CD4-positive, alpha-beta memory T cell (primary cell): ENCODE measurements around the gene CASP9. TPM values are rescaled to one million over a fixed set of nuclear protein-coding genes. Genes with fewer than 3 reads are reported as not detected.

Experiments
- CTCF ChIA-PET: fragments of 350-600 bp; sonication (Branson Sonifier 250); formaldehyde crosslinking; loops from one replicate; lab custom pipeline; 2021; ENCODE audit warnings: inconsistent platforms; ENCODE audit not compliant: partially characterized antibody; lab: Charles Lee
- POLR2A ChIA-PET: fragments of 350-600 bp; sonication (Branson Sonifier 250); formaldehyde crosslinking; loops from one replicate; lab custom pipeline; 2021; ENCODE audit not compliant: partially characterized antibody; lab: Charles Lee
- DNase-seq, 5 donors: peaks; one replicate each; pipeline versions ENCODE4 v3.0.0 to v3.0.0-alpha.2; 2020 to 2022; ENCODE audit warnings: mixed read lengths in 1 of 5
- H3K27ac ChIP-seq: one replicate; pipeline ENCODE4 v1.7.0; 2013; ENCODE audit warnings: low read depth, low read length
- H3K27me3 ChIP-seq: 2 replicates; pipeline ENCODE4 v1.7.0; 2013; ENCODE audit warnings: mild to moderate bottlenecking, low read length, moderate library complexity; ENCODE audit not compliant: insufficient read depth
- H3K36me3 ChIP-seq: 2 replicates; pipeline ENCODE4 v1.7.0; 2013; ENCODE audit warnings: mild to moderate bottlenecking, low read length, moderate library complexity; ENCODE audit not compliant: insufficient read depth
- H3K4me1 ChIP-seq: 2 replicates; pipeline ENCODE4 v1.7.0; 2013; ENCODE audit warnings: mild to moderate bottlenecking, low read length, moderate library complexity; ENCODE audit not compliant: insufficient read depth
- H3K4me3 ChIP-seq, 2 donors: one replicate each; pipeline ENCODE4 v1.7.0; 2013; ENCODE audit warnings: low read length in 2 of 2, mild to moderate bottlenecking in 1 of 2
- H3K9me3 ChIP-seq, 2 donors: one replicate each; pipeline ENCODE4 v1.7.0; 2013; ENCODE audit warnings: low read length in 2 of 2, control low read depth in 1 of 2; ENCODE audit not compliant: control insufficient read depth in 1 of 2
- H3K27ac Mint-ChIP-seq, 7 donors: one replicate each; pipeline ENCODE4 v1.8.0; 2020 to 2021; ENCODE audit warnings: mixed read lengths in 7 of 7, mild to moderate bottlenecking in 6 of 7, inconsistent platforms in 3 of 7, moderate library complexity in 3 of 7
- H3K27me3 Mint-ChIP-seq, 2 donors: one replicate each; pipeline ENCODE4 v1.8.0; 2020 to 2021; ENCODE audit warnings: mixed read lengths in 2 of 2
- H3K36me3 Mint-ChIP-seq, 2 donors: one replicate each; pipeline ENCODE4 v1.8.0; 2020 to 2021; ENCODE audit warnings: mixed read lengths in 2 of 2, inconsistent platforms in 1 of 2, mild to moderate bottlenecking in 1 of 2
- H3K4me1 Mint-ChIP-seq, 4 donors: one replicate each; pipeline ENCODE4 v1.8.0; 2020 to 2021; ENCODE audit warnings: mixed read lengths in 4 of 4, mild to moderate bottlenecking in 1 of 4
- H3K4me3 Mint-ChIP-seq, 8 donors: one replicate each; pipeline ENCODE4 v1.8.0; 2020 to 2021; ENCODE audit warnings: mixed read lengths in 8 of 8, mild to moderate bottlenecking in 7 of 8, moderate library complexity in 6 of 8, inconsistent platforms in 3 of 8
- H3K9me3 Mint-ChIP-seq, 8 donors: one replicate each; pipeline ENCODE4 v1.8.0; 2020 to 2021; ENCODE audit warnings: mixed read lengths in 8 of 8, mild to moderate bottlenecking in 5 of 8, inconsistent platforms in 3 of 8, moderate library complexity in 1 of 8
- intact Hi-C: fragments of 100-400 bp; cut with micrococcal nuclease; formaldehyde crosslinking; loops from one replicate; pipeline ENCODE4 v1.15.1; 2023
- polyA plus RNA-seq, 2 donors: library from polyadenylated mRNA; unstranded; fragments of 300-500 nt; fragmentation: Illumina TruSeq; gene quantifications; one replicate each; pipeline ENCODE4 v1.2.3, GENCODE V29; 2021
- total RNA-seq, 2 experiments: library from RNA; stranded (reverse); gene quantifications; one replicate each; pipeline ENCODE4 v1.2.3, GENCODE V29; 2021

Gene CASP9
- total and polyA plus RNA-seq, 4 experiments from 2014 or later = 8.3 to 11.7 (median 10.0) TPM

DNA sequence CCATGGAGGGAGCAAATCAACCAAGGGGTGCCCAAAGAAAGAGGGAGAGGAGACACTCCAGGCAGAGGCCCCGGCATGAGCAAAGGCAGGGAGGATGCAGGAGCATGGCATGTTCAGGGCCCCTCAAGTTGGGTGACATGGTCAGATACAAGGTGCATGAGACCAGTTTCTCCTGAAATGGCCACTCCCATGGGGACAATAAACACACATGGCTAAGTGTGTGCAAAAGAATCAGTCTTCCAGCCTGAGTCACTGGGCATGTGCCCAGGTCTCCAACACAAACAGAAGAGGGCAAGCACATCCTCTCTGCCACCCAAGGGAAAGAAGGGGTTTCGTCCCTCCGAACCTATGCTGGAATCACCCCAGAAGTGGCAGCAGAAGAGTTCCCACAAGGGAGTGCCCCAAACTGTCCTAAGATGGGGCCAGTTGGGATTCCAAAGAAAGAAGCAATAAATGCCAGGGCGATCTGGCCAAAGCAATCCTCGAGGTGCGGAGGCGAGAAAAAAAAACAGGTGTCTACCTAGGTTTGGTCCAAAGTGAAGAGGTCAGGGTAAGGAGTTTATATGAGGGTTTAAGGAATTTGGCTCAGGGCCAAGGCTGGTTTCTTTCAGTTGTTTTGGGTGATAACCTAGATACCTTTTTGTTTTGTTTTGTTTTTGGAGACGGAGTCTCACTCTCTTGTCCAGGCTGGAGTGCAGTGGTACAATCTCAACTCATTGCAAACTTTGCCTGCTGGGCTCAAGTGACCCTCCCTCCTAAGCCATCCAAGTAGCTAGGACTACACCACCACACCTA lies 13.2 kb downstream of the CASP9 start:
- no peak overlapping the region for H3K4me3 Mint-ChIP-seq
- H3K27me3 Mint-ChIP-seq = no peaks in the 10 kb centered on the region
- no peaks in the 10 kb centered on the region for H3K9me3 Mint-ChIP-seq
- peaks cover 14 to 19% of the 10 kb centered on the region in 2 donors for H3K36me3 Mint-ChIP-seq
- no peaks in the 10 kb centered on the region for H3K36me3 ChIP-seq
- peak overlapping the region in 3 of 7 donors; percentile 55 to 82 (median 66) for H3K27ac Mint-ChIP-seq
- POLR2A ChIA-PET = no interaction called here
- H3K4me1 Mint-ChIP-seq = peaks cover 10 to 34% (median 20%) of the 10 kb centered on the region in 4 donors
- H3K27me3 ChIP-seq = no peaks in the 10 kb centered on the region
- intact Hi-C loops = no loop called here
- H3K4me1 ChIP-seq = peaks cover 9% of the 10 kb centered on the region
- H3K9me3 ChIP-seq = no peaks in the 10 kb centered on the region
- no peak for DNase-seq
- H3K4me3 ChIP-seq = no peak overlapping the region
- CTCF ChIA-PET = no interaction called here
- H3K27ac ChIP-seq = no peak overlapping the region

GRCh38 chr1:15509586-15509985 lies 14.4 kb downstream of the CASP9 start:
- ChIA-PET CTCF (no interaction called here), POLR2A (no interaction called here)
- Histone ChIP-seq H3K27ac (no peak overlapping the region), H3K36me3 (no peaks in the 10 kb centered on the region), H3K4me1 (no peaks in the 10 kb centered on the region), H3K9me3 (no peaks in the 10 kb centered on the region), H3K27me3 (no peaks in the 10 kb centered on the region), H3K4me3 (no peak overlapping the region)
- Mint-ChIP-seq H3K36me3 (peaks cover 14% of the 10 kb centered on the region in 2 donors), H3K9me3 (no peaks in the 10 kb centered on the region), H3K4me1 (peaks cover 7 to 23% (median 12%) of the 10 kb centered on the region in 4 donors), H3K4me3 (no peak overlapping the region), H3K27ac (no peak overlapping the region), H3K27me3 (no peaks in the 10 kb centered on the region)
- intact Hi-C loops = no loop called here
- DNase-seq = no peak

GRCh38 chr1:15508700-15509487 lies 15.1 kb downstream of the CASP9 start:
- intact Hi-C loops = no loop called here
- CTCF ChIA-PET = no interaction called here
- no peaks in the 10 kb centered on the region for H3K9me3 Mint-ChIP-seq
- H3K27ac ChIP-seq = no peak overlapping the region
- peaks cover 14 to 15% of the 10 kb centered on the region in 2 donors for H3K36me3 Mint-ChIP-seq
- H3K27me3 ChIP-seq = no peaks in the 10 kb centered on the region
- no peak overlapping the region for H3K4me3 ChIP-seq
- no peak overlapping the region for H3K4me3 Mint-ChIP-seq
- no peak for DNase-seq
- H3K27me3 Mint-ChIP-seq = no peaks in the 10 kb centered on the region
- no peaks in the 10 kb centered on the region for H3K4me1 ChIP-seq
- H3K36me3 ChIP-seq = no peaks in the 10 kb centered on the region
- H3K27ac Mint-ChIP-seq = peak overlapping the region in 2 of 7 donors; percentile 32 to 71
- no peaks in the 10 kb centered on the region for H3K9me3 ChIP-seq
- H3K4me1 Mint-ChIP-seq = peaks cover 4 to 17% (median 7%) of the 10 kb centered on the region in 4 donors
- POLR2A ChIA-PET = no interaction called here

DNA sequence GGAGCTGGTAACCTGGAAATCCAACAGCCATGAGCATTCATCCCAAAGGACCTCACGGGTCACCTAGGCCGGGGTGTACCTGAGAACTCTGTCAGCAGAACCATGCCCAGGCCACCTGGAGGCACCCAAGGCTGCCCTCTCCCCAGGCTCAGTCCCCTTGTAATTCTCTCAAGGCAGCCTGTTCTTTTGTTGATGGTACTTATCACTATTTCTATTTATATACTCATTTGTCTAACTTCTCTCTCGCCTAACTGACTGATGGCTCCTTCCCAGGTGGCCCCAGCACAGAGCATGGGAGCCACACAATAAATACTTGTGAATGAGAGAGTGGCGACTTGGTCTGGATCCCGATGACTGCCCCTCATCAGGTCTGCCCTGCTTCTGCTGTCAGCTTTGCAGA lies 16.7 kb downstream of the CASP9 start:
- no peak overlapping the region for H3K27ac Mint-ChIP-seq
- H3K4me3 Mint-ChIP-seq = no peak overlapping the region
- peaks cover 12 to 17% of the 10 kb centered on the region in 2 donors for H3K36me3 Mint-ChIP-seq
- no peak overlapping the region for H3K27ac ChIP-seq
- no peaks in the 10 kb centered on the region for H3K36me3 ChIP-seq
- H3K9me3 ChIP-seq = no peaks in the 10 kb centered on the region
- H3K27me3 ChIP-seq = no peaks in the 10 kb centered on the region
- no peaks in the 10 kb centered on the region for H3K9me3 Mint-ChIP-seq
- H3K27me3 Mint-ChIP-seq = no peaks in the 10 kb centered on the region
- no peak overlapping the region for H3K4me3 ChIP-seq
- CTCF ChIA-PET = no interaction called here
- H3K4me1 ChIP-seq = no peaks in the 10 kb centered on the region
- H3K4me1 Mint-ChIP-seq = peaks cover 0 to 15% (median 6%) of the 10 kb centered on the region in 4 donors
- intact Hi-C loops = no loop called here
- POLR2A ChIA-PET = no interaction called here
- DNase-seq = no peak

- Histone ChIP-seq H3K27me3 (no peaks in the 10 kb centered on the region), H3K4me3 (no peak overlapping the region), H3K36me3 (no peaks in the 10 kb centered on the region), H3K9me3 (no peaks in the 10 kb centered on the region), H3K27ac (no peak overlapping the region), H3K4me1 (no peaks in the 10 kb centered on the region)
- intact Hi-C loops = no loop called here
- POLR2A ChIA-PET = no interaction called here
- H3K36me3 Mint-ChIP-seq = peaks cover 11 to 15% of the 10 kb centered on the region in 2 donors
- H3K4me1 Mint-ChIP-seq = peaks cover 0 to 15% (median 6%) of the 10 kb centered on the region in 4 donors
- no peak overlapping the region for H3K4me3 Mint-ChIP-seq
- no peak for DNase-seq
- no peaks in the 10 kb centered on the region for H3K9me3 Mint-ChIP-seq
- no peak overlapping the region for H3K27ac Mint-ChIP-seq
- H3K27me3 Mint-ChIP-seq = no peaks in the 10 kb centered on the region
- CTCF ChIA-PET = no interaction called here
These were observed 17.2 kb downstream of the CASP9 start for GRCh38 chr1:15506831-15507230.

DNA sequence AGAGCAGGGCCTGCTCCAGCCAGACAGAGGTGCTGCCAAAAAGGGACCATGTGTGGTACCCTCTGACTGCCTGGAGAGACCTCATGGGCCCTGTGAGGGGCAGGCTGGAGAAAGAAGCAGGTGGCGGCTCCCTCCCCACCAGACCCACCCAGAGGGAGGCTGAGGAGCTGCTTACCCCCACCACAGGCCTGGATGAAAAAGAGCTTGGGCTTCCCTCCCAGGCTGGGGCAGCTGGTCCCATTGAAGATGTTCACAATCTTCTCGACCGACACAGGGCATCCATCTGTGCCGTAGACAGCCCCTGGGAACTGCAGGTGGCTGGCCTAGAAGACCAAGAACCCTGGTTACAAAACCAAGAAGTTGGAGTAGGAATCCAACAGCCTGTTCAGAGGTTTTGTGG lies 19.6 kb downstream of the CASP9 start:
- POLR2A ChIA-PET = no interaction called here
- Mint-ChIP-seq H3K27ac (peak overlapping the region in 1 of 7 donors; percentile 36), H3K4me3 (no peak overlapping the region), H3K9me3 (no peaks in the 10 kb centered on the region), H3K4me1 (peaks cover 0 to 6% (median 2%) of the 10 kb centered on the region in 4 donors), H3K36me3 (peaks cover 12 to 14% of the 10 kb centered on the region in 2 donors), H3K27me3 (no peaks in the 10 kb centered on the region)
- H3K4me3 ChIP-seq = no peak overlapping the region
- H3K27ac ChIP-seq = no peak overlapping the region
- CTCF ChIA-PET = interaction anchor here (1.0 kb wide), 1 partner anchor 10 kb away, joined by 3 read pairs; no protein-coding TSS in a partner anchor
- DNase-seq = no peak
- H3K27me3 ChIP-seq = no peaks in the 10 kb centered on the region
- H3K4me1 ChIP-seq = no peaks in the 10 kb centered on the region
- H3K9me3 ChIP-seq = no peaks in the 10 kb centered on the region
- intact Hi-C loops = no loop called here
- H3K36me3 ChIP-seq = no peaks in the 10 kb centered on the region
